Ascending aorta (tissue), 2 donors: ENCODE results near the gene TDRD7. TPM values are rescaled to one million over a fixed set of nuclear protein-coding genes. Genes with fewer than 3 reads are reported as not detected.

Source experiments
- DNase-seq, 2 donors: peaks; one replicate each; pipeline ENCODE4 v3.0.0-alpha.2; 2019; ENCODE audit warnings: low spot score in 2 of 2
- H3K27ac ChIP-seq, 2 donors: fragments of 200-600 bp; sonication (generic); one replicate each; pipeline ENCODE4 v1.5.1; 2016 to 2017; ENCODE audit warnings: mild to moderate bottlenecking in 1 of 2
- H3K27me3 ChIP-seq: fragments of 200-600 bp; sonication (generic); one replicate; pipeline ENCODE4 v1.5.1; 2017
- H3K36me3 ChIP-seq, 2 donors: fragments of 200-600 bp; sonication (generic); one replicate each; pipeline ENCODE4 v1.5.1; 2016
- H3K4me1 ChIP-seq, 2 donors: fragments of 200-600 bp; sonication (generic); one replicate each; pipeline ENCODE4 v1.5.1; 2016 to 2017; ENCODE audit warnings: mild to moderate bottlenecking in 1 of 2
- H3K4me3 ChIP-seq, 2 donors: fragments of 200-600 bp; sonication (generic); one replicate each; pipeline ENCODE4 v1.5.1; 2016 to 2017; ENCODE audit warnings: mild to moderate bottlenecking in 1 of 2
- H3K9me3 ChIP-seq, 2 donors: fragments of 200-600 bp; sonication (generic); one replicate each; pipeline ENCODE4 v1.5.1; 2016
- CTCF ChIP-seq, 3 experiments: fragments of 200-600 bp in 2 of 3; fragments of 450-650 bp in 1 of 3; sonication (generic) in 2 of 3; IDR thresholded peaks; one replicate each; pipeline ENCODE4 v1.5.1; 2016 to 2019; ENCODE audit warnings: antibody characterized with exemption in 3 of 3, mild to moderate bottlenecking in 1 of 3, moderate library complexity in 1 of 3
- intact Hi-C: fragments of 100-400 bp; cut with DNase I; formaldehyde crosslinking; loops from one replicate; pipeline ENCODE4 v1.15.1; 2023
- total RNA-seq: library from RNA; depleted of rRNA; stranded (reverse); fragments of >200 nt; gene quantifications from one replicate; pipeline ENCODE4 v1.1.0, GENCODE V29; 2016

TDRD7 gene
- total RNA-seq, 1 donor from 2014 or later: 3.0 TPM

GRCh38 chr9:97427885-97428284 is 16.0 kb downstream of the TDRD7 start:
- intact Hi-C loops: no loop called here
- Histone ChIP-seq H3K9me3 (no peaks in the 10 kb centered on the region), H3K27ac (no peak overlapping the region), H3K4me3 (no peak overlapping the region), H3K27me3 (no peaks in the 10 kb centered on the region), H3K36me3 (peaks cover 24 to 45% of the 10 kb centered on the region in 2 donors), H3K4me1 (no peaks in the 10 kb centered on the region)
- no peak for DNase-seq
- no peak for TF ChIP-seq CTCF (IDR thresholded peaks at IDR 0.05)

- Histone ChIP-seq H3K9me3 (no peaks in the 10 kb centered on the region), H3K36me3 (peaks cover 31 to 57% of the 10 kb centered on the region in 2 donors), H3K4me3 (no peak overlapping the region), H3K27me3 (no peaks in the 10 kb centered on the region), H3K27ac (no peak overlapping the region), H3K4me1 (no peaks in the 10 kb centered on the region)
- TF ChIP-seq CTCF (IDR thresholded peaks at IDR 0.05): no peak
- intact Hi-C loops: no loop called here
- no peak for DNase-seq
Measured at GRCh38 chr9:97430316-97431043, 18.6 kb downstream of the TDRD7 start.

- DNase-seq: no peak
- H3K36me3 ChIP-seq: peaks cover 31 to 57% of the 10 kb centered on the region in 2 donors
- TF ChIP-seq CTCF (IDR thresholded peaks at IDR 0.05): no peak
- intact Hi-C loops: no loop called here
- H3K9me3 ChIP-seq: no peaks in the 10 kb centered on the region
- H3K4me1 ChIP-seq: no peaks in the 10 kb centered on the region
- H3K4me3 ChIP-seq: no peak overlapping the region
- no peak overlapping the region for H3K27ac ChIP-seq
- H3K27me3 ChIP-seq: no peaks in the 10 kb centered on the region
Measured at GRCh38 chr9:97431044-97431441, 19.1 kb downstream of the TDRD7 start.

- H3K27ac ChIP-seq: no peak overlapping the region
- H3K36me3 ChIP-seq: peaks cover 31 to 57% of the 10 kb centered on the region in 2 donors
- DNase-seq: no peak
Measured at GRCh38 chr9:97431549-97432143, 19.8 kb downstream of the TDRD7 start.

GRCh38 chr9:97437051-97437600 is 25.2 kb downstream of the TDRD7 start:
- intact Hi-C loops: no loop called here

More at GRCh38 chr9:97431549-97432143, 19.8 kb downstream of the TDRD7 start:
- TF ChIP-seq CTCF (IDR thresholded peaks at IDR 0.05): no peak
- H3K27me3 ChIP-seq: no peaks in the 10 kb centered on the region
- no peaks in the 10 kb centered on the region for H3K4me1 ChIP-seq
- intact Hi-C loops: no loop called here
- no peak overlapping the region for H3K4me3 ChIP-seq
- no peaks in the 10 kb centered on the region for H3K9me3 ChIP-seq

More at GRCh38 chr9:97437051-97437600, 25.2 kb downstream of the TDRD7 start:
- Histone ChIP-seq H3K4me1 (no peaks in the 10 kb centered on the region), H3K36me3 (peaks cover 24 to 35% of the 10 kb centered on the region in 2 donors), H3K27ac (no peak overlapping the region), H3K27me3 (no peaks in the 10 kb centered on the region), H3K9me3 (no peaks in the 10 kb centered on the region), H3K4me3 (no peak overlapping the region)
- no peak for TF ChIP-seq CTCF (IDR thresholded peaks at IDR 0.05)
- DNase-seq: no peak
